DOHH2 (cell line): ENCODE results near the gene SETD3.

ENCODE experiments used
- H3F3A ChIP-seq: fragments of 200-600 bp; sonication (generic), shearing (Covaris generic); 2 replicates; pipeline ENCODE4 v1.6.0; 2016; ENCODE audit warnings: antibody characterized with exemption, mild to moderate bottlenecking; ENCODE audit not compliant: control insufficient read depth, insufficient read depth
- H3K27ac ChIP-seq: fragments of 200-600 bp; sonication (generic); 2 replicates; pipeline ENCODE4 v1.5.1; 2014; ENCODE audit warnings: low read depth, mild to moderate bottlenecking, low read length, moderate library complexity
- H3K27me3 ChIP-seq: fragments of 200-600 bp; sonication (generic); 2 replicates; pipeline ENCODE4 v1.6.1; 2014; ENCODE audit warnings: mild to moderate bottlenecking, low read length, mixed read lengths; ENCODE audit not compliant: control insufficient read depth
- H3K36me3 ChIP-seq: fragments of 200-600 bp; sonication (generic); 2 replicates; pipeline ENCODE4 v1.6.1; 2014; ENCODE audit warnings: mild to moderate bottlenecking, low read length, moderate library complexity, mixed read lengths; ENCODE audit not compliant: control insufficient read depth
- H3K4me1 ChIP-seq: fragments of 200-600 bp; sonication (generic); 2 replicates; pipeline ENCODE4 v1.6.1; 2014; ENCODE audit warnings: mild to moderate bottlenecking, low read length, mixed read lengths; ENCODE audit not compliant: control insufficient read depth
- H3K4me2 ChIP-seq: fragments of 200-600 bp; sonication (generic); 2 replicates; pipeline ENCODE4 v1.6.0; 2014; ENCODE audit warnings: mild to moderate bottlenecking, low read length, moderate library complexity
- H3K4me3 ChIP-seq: fragments of 200-600 bp; sonication (generic); 2 replicates; pipeline ENCODE4 v1.5.1; 2014; ENCODE audit warnings: mild to moderate bottlenecking, low read length, mixed read lengths
- H3K79me2 ChIP-seq: fragments of 200-600 bp; sonication (generic); 2 replicates; pipeline ENCODE4 v1.6.1; 2014; ENCODE audit warnings: mild to moderate bottlenecking, low read length, mixed read lengths; ENCODE audit not compliant: control insufficient read depth
- H3K9me2 ChIP-seq: fragments of 200-600 bp; sonication (generic); replicated peaks from 2 replicates; pipeline ENCODE4 v1.6.1; 2014; ENCODE audit warnings: mild to moderate bottlenecking, low read length, mixed read lengths; ENCODE audit not compliant: control insufficient read depth
- H3K9me3 ChIP-seq: fragments of 200-600 bp; sonication (generic); 2 replicates; pipeline ENCODE4 v1.6.1; 2014; ENCODE audit warnings: antibody characterized with exemption, low read length, mixed read lengths; ENCODE audit not compliant: control insufficient read depth, insufficient read depth
- H4K20me1 ChIP-seq: fragments of 200-600 bp; sonication (generic); 2 replicates; pipeline ENCODE4 v1.6.0; 2014; ENCODE audit warnings: low read depth, mild to moderate bottlenecking, antibody characterized with exemption, low read length, moderate library complexity; ENCODE audit not compliant: control insufficient read depth, insufficient read depth
- CTCF ChIP-seq: fragments of 200-600 bp; sonication (generic); IDR thresholded peaks from one replicate; pipeline ENCODE4 v1.5.1; 2014; ENCODE audit warnings: antibody characterized with exemption, mild to moderate bottlenecking, low read depth, low read length; ENCODE audit not compliant: poor library complexity, severe bottlenecking
- EZH2phosphoT487 ChIP-seq: fragments of 200-600 bp; sonication (generic); IDR thresholded peaks from 2 replicates; pipeline ENCODE4 v1.6.1; 2017; ENCODE audit warnings: borderline replicate concordance, mild to moderate bottlenecking, antibody characterized with exemption, low read length, moderate library complexity, mixed read lengths

Gene SETD3

GRCh38 chr14:99475179-99475578 lies 5.5 kb downstream of the SETD3 start:
- no peaks in the 10 kb centered on the region for H3F3A ChIP-seq
- no peaks in the 10 kb centered on the region for H3K9me3 ChIP-seq
- H3K4me3 ChIP-seq = no peak overlapping the region
- H3K4me2 ChIP-seq = no peak overlapping the region
- H3K36me3 ChIP-seq = no peaks in the 10 kb centered on the region
- peaks cover 65% of the 10 kb centered on the region for H4K20me1 ChIP-seq
- TF ChIP-seq EZH2phosphoT487 (no peak), CTCF (no peak)
- H3K79me2 ChIP-seq = peaks cover 99% of the 10 kb centered on the region
- peaks cover 18% of the 10 kb centered on the region for H3K4me1 ChIP-seq
- no peak overlapping the region for H3K27ac ChIP-seq
- H3K9me2 ChIP-seq = no peaks in the 10 kb centered on the region
- H3K27me3 ChIP-seq = no peaks in the 10 kb centered on the region

- Histone ChIP-seq H3K9me2 (no peaks in the 10 kb centered on the region), H3K4me3 (no peak overlapping the region), H3K4me1 (peaks cover 5% of the 10 kb centered on the region), H3K9me3 (no peaks in the 10 kb centered on the region), H4K20me1 (peaks cover 60% of the 10 kb centered on the region), H3K4me2 (no peak overlapping the region), H3K27ac (no peak overlapping the region), H3K27me3 (no peaks in the 10 kb centered on the region), H3K79me2 (peaks cover 99% of the 10 kb centered on the region), H3F3A (no peaks in the 10 kb centered on the region), H3K36me3 (no peaks in the 10 kb centered on the region)
- TF ChIP-seq EZH2phosphoT487 = no peak
Measured at GRCh38 chr14:99473458-99473857, 7.2 kb downstream of the SETD3 start.

GRCh38 chr14:99472937-99473336 lies 7.7 kb downstream of the SETD3 start:
- Histone ChIP-seq H3K4me3 (no peak overlapping the region), H3F3A (no peaks in the 10 kb centered on the region), H3K4me1 (peaks cover 2% of the 10 kb centered on the region), H3K9me3 (no peaks in the 10 kb centered on the region), H3K9me2 (no peaks in the 10 kb centered on the region), H3K4me2 (no peak overlapping the region), H3K36me3 (no peaks in the 10 kb centered on the region), H3K79me2 (peaks cover 99% of the 10 kb centered on the region), H3K27ac (no peak overlapping the region), H3K27me3 (no peaks in the 10 kb centered on the region), H4K20me1 (peaks cover 62% of the 10 kb centered on the region)
- TF ChIP-seq CTCF (no peak), EZH2phosphoT487 (no peak)

- Histone ChIP-seq H3K79me2 (peaks cover 100% of the 10 kb centered on the region), H3K27me3 (no peaks in the 10 kb centered on the region), H3K36me3 (no peaks in the 10 kb centered on the region), H3K9me2 (no peaks in the 10 kb centered on the region), H3K27ac (no peak overlapping the region), H3K9me3 (no peaks in the 10 kb centered on the region), H3F3A (no peaks in the 10 kb centered on the region), H3K4me3 (no peak overlapping the region), H3K4me2 (no peak overlapping the region), H4K20me1 (peaks cover 64% of the 10 kb centered on the region), H3K4me1 (no peaks in the 10 kb centered on the region; the same call in none of the 2 replicates)
- TF ChIP-seq CTCF (no peak), EZH2phosphoT487 (no peak)
Measured at GRCh38 chr14:99471731-99472130, 8.9 kb downstream of the SETD3 start.
